HFFc6 (cell line): ENCODE measurements around the gene ETFDH. TPM values are rescaled to one million over a fixed set of nuclear protein-coding genes. Genes with fewer than 3 reads are reported as not detected.
"Not testable (repeated sequence)": the region's sequence is repeated elsewhere in the genome, so short reads cannot be mapped to it uniquely, and the experiment has no call there.

Experiments
- DNase-seq: peaks from one replicate; pipeline ENCODE4 v3.0.0-alpha.2; 2018
- H3K27ac Mint-ChIP-seq: 2 replicates; pipeline ENCODE4 v1.8.0; 2020; ENCODE audit warnings: mild to moderate bottlenecking, mixed read lengths
- H3K27me3 Mint-ChIP-seq: 2 replicates; pipeline ENCODE4 v1.8.0; 2021; ENCODE audit warnings: mild to moderate bottlenecking, moderate library complexity, mixed read lengths; ENCODE audit not compliant: insufficient read depth
- H3K36me3 Mint-ChIP-seq: 2 replicates; pipeline ENCODE4 v1.8.0; 2021; ENCODE audit warnings: low read depth, mixed read lengths
- H3K4me1 Mint-ChIP-seq: 2 replicates; pipeline ENCODE4 v1.8.0; 2020; ENCODE audit warnings: low read depth, mixed read lengths
- H3K4me3 Mint-ChIP-seq: 2 replicates; pipeline ENCODE4 v1.8.0; 2020; ENCODE audit warnings: mild to moderate bottlenecking, moderate library complexity, mixed read lengths
- H3K9me3 Mint-ChIP-seq: 2 replicates; pipeline ENCODE4 v1.8.0; 2020; ENCODE audit warnings: mild to moderate bottlenecking, mixed read lengths
- total RNA-seq, 6 experiments: library from RNA; stranded (reverse); fragmentation: NEBNext Ultra II Directional; extraction: Animal tissue kit (Norgen Biotek cat#: 25700); gene quantifications; 2 replicates in 1 of 6; 3 replicates in 5 of 6; pipeline ENCODE4 v1.2.3, GENCODE V29; 2021
- TF ChIP-seq, protein P1 (sequence below): fragments of 200-600 bp; sonication (generic); IDR thresholded peaks from 2 replicates; pipeline ENCODE4 v1.5.0; 2021; ENCODE audit warnings: antibody characterized with exemption, mild to moderate bottlenecking

Gene ETFDH
- total RNA-seq, 6 experiments from 2014 or later: 18.3 to 23.3 (median 21.8) TPM

DNA sequence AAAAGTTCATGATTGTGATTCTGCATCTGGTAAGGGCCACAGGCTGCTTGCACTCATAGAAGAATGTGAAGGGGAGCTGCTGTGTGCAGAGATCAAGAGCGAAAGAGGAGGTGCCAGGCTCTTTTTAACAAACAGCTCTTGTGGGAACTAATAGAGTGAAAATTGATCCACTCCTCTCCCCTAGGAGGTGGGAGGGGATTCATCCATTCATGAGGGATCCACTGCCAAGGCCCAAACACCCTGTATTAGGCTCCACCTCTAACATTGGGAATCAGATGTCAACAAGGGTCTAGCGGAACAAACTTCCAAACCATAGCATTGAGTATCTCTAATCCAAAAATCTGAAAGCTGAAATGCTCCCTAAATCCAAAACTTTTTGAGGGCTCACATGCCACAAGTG, 67.5 kb downstream of the ETFDH start:
- peaks cover 2% of the 10 kb centered on the region; the same call in 1 of the 2 replicates for H3K27me3 Mint-ChIP-seq
- TF ChIP-seq, protein P1, sequence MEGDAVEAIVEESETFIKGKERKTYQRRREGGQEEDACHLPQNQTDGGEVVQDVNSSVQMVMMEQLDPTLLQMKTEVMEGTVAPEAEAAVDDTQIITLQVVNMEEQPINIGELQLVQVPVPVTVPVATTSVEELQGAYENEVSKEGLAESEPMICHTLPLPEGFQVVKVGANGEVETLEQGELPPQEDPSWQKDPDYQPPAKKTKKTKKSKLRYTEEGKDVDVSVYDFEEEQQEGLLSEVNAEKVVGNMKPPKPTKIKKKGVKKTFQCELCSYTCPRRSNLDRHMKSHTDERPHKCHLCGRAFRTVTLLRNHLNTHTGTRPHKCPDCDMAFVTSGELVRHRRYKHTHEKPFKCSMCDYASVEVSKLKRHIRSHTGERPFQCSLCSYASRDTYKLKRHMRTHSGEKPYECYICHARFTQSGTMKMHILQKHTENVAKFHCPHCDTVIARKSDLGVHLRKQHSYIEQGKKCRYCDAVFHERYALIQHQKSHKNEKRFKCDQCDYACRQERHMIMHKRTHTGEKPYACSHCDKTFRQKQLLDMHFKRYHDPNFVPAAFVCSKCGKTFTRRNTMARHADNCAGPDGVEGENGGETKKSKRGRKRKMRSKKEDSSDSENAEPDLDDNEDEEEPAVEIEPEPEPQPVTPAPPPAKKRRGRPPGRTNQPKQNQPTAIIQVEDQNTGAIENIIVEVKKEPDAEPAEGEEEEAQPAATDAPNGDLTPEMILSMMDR: no peak
- H3K4me1 Mint-ChIP-seq: no peaks in the 10 kb centered on the region
- no peak overlapping the region for H3K4me3 Mint-ChIP-seq
- H3K9me3 Mint-ChIP-seq: no peaks in the 10 kb centered on the region
- no peak overlapping the region for H3K27ac Mint-ChIP-seq
- no peaks in the 10 kb centered on the region for H3K36me3 Mint-ChIP-seq
- DNase-seq: no peak

DNA sequence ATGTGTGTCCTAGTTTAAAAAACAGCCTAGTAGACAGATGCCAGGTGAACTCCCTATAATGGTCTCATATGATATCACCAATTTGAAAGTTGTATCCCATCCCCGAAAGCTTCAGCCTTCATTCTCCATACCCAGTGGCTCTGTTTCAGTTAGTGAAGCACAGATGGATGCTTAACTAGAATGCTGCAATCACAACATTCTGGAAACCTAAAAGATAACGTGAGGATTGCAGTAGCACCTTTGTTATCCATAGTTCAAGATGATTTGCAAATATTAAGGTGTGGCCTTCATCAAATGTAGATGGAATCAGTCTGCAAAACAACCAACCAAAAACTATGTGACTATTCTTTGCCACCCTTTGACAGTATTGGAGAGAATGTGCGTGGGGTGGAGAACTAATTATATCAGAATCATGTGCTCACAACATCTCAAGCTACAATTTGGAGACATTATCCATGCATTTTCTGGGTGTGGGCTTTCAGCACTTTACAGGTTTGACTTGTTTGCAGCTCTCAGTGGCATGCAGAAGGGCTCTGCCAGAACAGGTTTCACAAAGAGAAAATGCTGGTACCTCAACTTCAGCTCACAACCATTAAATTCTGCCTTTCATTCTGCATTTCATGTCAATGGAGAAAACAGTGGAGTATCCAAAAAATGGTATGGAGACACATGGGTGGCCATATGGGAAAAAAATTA, 69.4 kb downstream of the ETFDH start:
- Mint-ChIP-seq H3K9me3 (no peaks in the 10 kb centered on the region), H3K4me1 (no peaks in the 10 kb centered on the region), H3K27me3 (peaks cover 2% of the 10 kb centered on the region; the same call in 1 of the 2 replicates), H3K36me3 (no peaks in the 10 kb centered on the region), H3K4me3 (no peak overlapping the region), H3K27ac (no peak overlapping the region)
- TF ChIP-seq, protein P1: no peak
- DNase-seq: no peak

DNA sequence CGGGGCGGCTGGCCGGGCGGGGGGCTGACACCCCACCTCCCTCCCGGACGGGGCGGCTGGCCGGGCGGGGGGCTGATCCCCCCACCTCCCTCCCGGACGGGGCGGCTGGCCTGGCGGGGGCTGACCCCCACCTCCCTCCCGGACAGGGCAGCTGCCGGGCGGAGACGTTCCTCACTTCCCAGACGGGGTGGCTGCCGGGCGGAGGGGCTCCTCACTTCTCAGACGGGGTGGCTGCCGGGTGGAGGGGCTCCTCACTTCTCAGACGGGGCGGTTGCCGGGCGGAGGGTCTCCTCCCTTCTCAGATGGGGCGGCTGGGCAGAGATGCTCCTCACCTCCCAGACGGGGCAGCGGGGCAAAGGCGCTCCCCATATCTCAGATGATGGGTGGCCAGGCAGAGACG, 74.4 kb downstream of the ETFDH start:
- peaks cover 34% of the 10 kb centered on the region for H3K4me1 Mint-ChIP-seq
- H3K27ac Mint-ChIP-seq, DNase-seq, H3K9me3 Mint-ChIP-seq, H3K36me3 Mint-ChIP-seq, H3K27me3 Mint-ChIP-seq, H3K4me3 Mint-ChIP-seq: not testable (repeated sequence)

DNA sequence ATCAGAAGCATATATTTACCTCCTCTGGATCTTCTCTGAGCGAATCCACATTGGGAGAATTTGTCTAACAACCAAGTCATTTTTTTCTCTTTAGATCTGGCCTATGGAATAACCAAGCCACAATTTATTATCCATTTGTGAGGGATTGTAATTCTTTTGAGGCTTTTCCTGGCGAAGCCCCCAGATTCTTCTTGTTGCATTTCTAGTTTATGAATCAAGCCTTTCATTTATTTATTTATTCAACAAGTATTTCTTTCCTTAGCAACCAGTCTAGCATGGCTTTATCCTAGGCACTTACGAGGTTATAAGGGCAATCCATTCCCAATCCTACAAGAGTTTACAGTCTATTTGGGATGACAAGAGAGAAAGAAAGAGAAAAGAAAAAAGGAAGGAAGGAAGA, 78.3 kb downstream of the ETFDH start:
- peaks cover 52% of the 10 kb centered on the region for H3K4me1 Mint-ChIP-seq
- DNase-seq: peak; percentile 81
- H3K36me3 Mint-ChIP-seq: no peaks in the 10 kb centered on the region
- peak overlapping the region; percentile 90 for H3K27ac Mint-ChIP-seq
- no peaks in the 10 kb centered on the region for H3K9me3 Mint-ChIP-seq
- TF ChIP-seq, protein P1: no peak
- H3K27me3 Mint-ChIP-seq: no peaks in the 10 kb centered on the region
- peak overlapping the region; percentile 24 for H3K4me3 Mint-ChIP-seq

DNA sequence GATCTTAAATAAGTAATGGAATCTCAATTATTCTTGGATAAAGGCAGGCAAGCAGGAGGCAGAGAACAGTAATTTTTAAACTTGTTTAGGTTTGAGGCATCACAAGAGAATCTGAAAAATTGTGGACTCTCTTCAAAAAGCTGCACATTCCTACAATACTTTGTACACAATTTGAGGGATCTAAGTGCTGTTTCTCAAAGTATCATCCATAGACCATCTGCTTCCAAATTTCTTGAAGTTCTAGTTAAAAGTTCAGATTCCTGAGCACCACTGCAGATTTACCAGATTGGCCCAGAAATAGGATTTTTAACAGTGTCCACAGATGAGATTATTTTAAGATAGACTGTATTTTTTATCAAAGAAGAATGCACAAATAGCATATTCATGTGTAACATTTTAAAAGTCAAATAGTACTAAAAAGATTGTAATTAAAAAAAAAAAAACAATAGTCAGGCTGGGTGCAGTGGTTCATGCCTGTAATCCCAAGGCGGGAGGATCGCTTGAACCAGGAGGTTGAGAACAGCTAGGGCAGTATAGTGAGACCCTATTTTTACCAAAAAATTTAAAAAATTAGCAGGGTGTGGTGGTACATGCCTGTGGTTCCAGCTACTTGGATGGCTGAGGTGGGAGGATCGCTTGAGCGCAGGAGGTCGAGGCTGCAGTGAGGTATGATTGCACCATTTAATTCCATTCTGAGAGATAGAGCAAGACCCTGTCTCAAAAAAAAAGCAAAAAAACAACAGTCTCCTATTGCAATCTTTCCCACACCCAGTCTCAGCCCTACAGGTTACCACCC, 82.5 kb downstream of the ETFDH start:
- Mint-ChIP-seq H3K27me3 (no peaks in the 10 kb centered on the region; the same call in 1 of the 2 replicates), H3K9me3 (no peaks in the 10 kb centered on the region; the same call in 1 of the 2 replicates), H3K4me3 (0 out of 2 replicates have a peak overlapping the region, but pooled peaks have one; percentile 28), H3K4me1 (peaks cover 55% of the 10 kb centered on the region), H3K36me3 (peaks cover 14% of the 10 kb centered on the region), H3K27ac (peak overlapping the region; percentile 57)
- peak; percentile 68 for DNase-seq
- TF ChIP-seq, protein P1: no peak

DNA sequence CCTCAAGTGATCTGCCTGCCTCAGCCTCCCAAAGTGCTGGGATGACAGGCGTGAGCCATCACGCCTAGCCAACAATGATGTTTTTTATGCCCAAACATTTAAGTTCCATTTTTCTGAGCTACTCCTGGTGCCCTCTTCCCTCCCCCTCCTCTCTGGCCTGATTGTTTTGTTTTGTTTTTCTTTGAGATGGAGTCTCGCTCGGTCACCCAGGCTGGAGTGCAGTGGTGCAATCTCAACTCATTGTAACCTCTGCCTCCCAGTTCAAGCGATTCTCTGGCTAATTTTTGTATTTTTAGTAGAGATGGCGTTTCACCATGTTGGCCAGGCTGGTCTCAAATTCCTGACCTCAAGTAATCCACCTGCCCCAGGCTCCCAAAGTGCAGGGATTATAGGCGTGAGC, 83.7 kb downstream of the ETFDH start:
- H3K4me3 Mint-ChIP-seq, H3K27ac Mint-ChIP-seq, H3K27me3 Mint-ChIP-seq, DNase-seq, H3K9me3 Mint-ChIP-seq: not testable (repeated sequence)
- Mint-ChIP-seq H3K4me1 (peaks cover 53% of the 10 kb centered on the region), H3K36me3 (peaks cover 14% of the 10 kb centered on the region)
